Kasumi-1 (cell line): ENCODE data around the gene HOXA10.

Source experiments
- DNase-seq, 2 experiments: peaks; one replicate each; lab custom pipeline; 2025; lab: John Stamatoyannopoulos, UW

Gene HOXA10

DNA sequence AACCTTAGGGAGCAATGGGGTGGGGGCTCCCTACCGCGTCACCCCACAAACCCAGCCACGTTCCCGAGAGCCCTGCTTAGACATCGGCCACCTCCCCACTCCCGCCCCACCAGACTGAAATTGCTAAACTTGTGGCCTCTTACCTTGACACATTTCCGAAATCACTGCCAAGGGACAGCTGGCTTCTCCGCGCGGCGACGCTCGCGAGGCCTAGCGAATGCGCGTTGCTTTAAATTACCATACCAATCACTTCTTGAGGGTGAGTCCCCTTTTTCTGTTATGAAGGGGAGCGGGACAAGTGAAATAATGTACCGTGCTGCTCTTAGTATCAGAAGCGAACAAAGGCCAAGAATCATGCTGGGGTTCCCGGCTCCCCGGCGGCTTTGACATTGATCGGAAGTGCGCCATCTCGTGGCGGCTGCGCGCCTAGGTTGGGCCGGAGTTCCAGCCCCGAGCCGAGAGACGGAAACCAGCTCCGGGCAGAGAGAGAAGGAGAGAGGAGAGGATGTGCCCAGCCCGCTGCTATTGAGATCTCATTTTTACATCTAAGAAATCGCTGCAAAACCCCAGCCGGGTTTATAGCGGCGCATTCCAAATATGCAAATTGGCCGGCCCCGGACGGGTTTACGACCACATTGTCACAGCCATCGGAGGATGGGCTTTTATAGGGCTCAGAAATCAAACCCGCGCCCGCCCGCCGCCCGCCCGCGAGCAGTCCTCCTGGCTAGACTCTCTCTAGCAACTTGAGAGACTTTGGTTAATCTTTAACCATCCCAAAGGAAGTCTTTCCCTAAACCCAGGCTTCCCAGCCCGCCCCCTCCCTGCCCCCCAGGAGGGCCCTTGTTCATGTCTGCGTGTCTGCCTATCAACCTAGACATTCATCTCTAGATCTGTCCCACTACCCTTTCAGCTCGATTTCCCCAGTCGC lies 5.6 kb upstream of the HOXA10 start:
- peak; percentile 76 to 92 for DNase-seq

DNA sequence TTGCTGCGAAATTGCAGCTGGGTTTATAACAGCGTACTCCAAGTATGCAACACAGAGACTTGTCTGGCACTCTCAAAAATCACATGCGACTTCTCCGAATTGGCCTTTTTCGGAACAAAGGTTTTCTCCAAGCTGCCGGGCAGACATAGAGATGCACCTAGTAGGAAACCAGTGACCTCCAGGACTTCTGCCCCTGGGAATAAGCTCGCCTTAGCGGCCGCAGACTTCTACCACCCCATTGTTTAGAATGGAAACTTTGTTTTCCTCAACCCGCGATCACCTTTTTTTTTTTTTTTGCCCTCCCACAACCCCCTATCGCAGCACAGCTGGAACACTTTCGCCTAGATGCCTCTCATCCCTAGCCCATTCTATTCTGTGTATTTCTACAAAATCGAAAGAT lies 4.9 kb upstream of the HOXA10 start:
- DNase-seq: no peak

DNA sequence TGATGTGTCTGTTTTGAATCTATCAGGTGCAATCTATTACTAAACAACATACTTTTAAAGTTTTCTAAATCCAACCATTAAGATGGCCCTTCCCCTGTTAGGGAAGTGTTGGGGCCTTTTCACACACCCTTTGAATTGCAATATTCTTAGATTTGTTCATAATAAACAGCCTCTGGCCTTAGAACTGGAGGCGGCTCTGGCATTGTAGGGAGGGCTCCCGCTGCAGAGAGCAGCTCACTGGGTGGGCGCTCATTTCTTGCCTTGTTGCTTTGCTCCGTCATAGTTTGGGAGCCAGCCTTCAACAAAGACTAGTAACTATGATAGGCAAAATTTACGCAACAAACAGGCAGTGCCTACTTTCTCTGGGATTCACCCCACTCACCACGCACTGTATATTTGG lies 4.2 kb upstream of the HOXA10 start:
- DNase-seq: no peak

DNA sequence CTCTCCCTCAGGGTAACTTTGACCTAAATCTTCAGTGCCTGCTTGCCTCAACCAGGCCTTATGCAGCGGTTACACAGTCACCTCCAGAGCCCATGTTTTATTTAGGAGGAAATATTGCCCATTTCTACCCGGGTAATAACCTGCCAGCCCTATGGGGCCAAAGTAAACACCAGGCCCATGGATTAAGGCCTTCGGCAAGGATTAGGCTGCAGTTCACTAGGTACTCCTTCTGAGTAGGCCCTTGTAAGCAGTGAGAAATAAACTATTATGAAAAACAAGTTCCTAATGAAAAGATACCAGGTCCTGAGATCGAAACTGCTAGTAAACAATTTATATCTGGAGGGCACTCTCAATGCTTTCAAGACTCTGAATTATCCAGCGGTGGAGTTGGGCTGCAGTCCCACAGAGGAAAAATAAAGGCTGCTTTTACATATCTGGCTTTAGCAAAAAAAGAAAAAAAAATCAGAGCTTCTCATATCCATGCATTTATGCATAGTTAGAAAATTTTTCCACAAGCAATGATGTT lies 3.7 kb upstream of the HOXA10 start:
- DNase-seq: no peak

DNA sequence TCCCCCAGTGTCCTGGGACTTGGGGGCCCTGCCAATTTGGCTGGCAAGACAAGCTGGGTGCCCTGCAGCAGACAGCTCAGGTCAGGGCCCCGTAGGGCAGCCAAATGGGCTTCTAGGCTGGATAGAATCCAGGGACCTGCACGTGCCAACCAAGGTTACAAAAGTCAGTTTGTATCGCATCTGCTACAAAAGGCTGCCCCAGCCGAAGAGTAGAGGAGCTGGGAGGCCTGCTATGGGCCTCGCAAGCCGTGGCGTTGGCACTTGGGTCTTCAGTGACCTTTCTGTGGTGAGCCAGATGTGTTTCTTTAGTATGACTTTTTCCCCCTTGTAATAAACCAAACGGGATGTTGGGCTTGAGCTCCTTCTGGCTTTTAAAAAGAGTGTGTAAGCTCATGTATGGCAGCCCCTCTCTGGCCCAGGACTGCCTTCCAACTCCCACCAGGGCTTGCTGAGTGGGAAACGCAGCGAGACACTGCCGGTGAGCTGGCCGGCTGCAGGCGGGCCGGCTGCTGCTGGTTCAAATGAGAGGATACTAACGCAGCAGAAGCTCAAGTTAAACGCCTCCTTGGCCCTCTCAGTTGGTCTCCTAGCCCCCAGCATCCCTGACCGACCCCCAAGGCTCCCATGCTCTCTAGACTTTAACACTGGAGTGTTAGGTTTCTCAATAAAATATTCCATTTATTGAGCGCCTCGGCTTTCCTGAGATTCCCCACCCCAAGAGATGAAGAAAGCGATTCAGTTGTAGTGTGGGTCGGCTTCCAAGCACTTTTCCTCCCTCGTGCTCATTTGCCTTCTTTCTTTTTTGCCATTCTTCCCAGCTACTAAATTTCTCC lies 3.1 kb upstream of the HOXA10 start:
- no peak for DNase-seq

DNA sequence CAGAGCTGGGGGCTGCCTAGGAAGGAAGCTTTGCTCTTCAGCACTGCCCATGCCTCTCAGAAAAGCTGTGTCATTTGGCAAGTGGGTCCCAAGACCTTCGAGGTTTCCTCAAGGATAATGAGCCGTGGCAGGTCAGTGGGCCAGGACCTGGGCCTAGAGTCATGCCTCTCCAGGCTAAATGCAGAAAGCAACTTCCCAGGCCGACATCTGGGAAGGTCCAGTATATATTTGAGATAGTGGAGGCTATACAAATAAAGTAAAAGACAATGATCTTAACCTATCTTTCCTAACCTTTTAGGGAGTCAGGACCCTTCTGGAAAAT lies 2.4 kb upstream of the HOXA10 start:
- DNase-seq: no peak

DNA sequence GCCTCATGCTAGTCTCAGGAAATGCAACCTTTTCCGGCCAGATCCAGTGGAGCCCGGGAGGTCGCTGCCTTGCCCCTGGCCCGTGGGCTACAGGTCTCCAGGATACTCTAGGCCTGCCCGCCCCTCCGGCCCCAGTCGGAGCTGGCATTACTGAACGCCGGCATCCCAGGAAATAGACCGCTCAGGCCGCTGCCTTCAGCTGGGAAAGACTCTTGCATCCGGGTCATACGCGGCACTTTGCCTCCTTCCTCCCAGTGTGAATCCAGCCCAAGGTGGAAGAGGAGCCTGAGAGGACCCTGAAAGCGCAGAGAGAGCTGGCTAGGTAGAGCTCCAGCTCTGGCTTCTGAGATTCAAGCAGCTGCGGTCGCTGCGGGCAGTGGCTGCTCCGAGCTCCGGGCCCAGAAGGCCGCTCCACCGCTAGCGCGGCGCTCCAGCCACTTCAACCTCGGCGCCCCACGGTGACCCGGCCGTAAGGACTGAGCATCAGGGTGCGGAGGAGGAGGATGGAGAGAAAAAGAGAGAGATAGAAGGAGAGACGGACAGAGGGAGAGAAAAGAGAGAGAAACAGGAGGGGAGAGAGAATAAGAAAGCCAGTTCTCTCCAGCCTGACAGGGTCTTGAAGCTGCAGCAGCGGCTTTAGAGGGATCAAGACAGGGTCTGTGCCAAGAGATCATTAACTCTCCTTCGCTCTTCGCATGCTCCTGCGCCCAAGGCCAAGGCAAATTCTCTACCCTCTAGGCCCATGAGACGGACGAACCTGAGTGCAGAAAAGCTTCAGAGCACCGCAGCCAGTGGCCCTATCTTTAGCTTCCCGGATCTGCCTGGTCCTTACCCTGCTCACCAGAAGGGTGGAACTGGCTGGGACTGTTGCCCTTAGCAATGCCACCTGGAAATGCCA lies 1.8 kb upstream of the HOXA10 start:
- DNase-seq: no peak

DNA sequence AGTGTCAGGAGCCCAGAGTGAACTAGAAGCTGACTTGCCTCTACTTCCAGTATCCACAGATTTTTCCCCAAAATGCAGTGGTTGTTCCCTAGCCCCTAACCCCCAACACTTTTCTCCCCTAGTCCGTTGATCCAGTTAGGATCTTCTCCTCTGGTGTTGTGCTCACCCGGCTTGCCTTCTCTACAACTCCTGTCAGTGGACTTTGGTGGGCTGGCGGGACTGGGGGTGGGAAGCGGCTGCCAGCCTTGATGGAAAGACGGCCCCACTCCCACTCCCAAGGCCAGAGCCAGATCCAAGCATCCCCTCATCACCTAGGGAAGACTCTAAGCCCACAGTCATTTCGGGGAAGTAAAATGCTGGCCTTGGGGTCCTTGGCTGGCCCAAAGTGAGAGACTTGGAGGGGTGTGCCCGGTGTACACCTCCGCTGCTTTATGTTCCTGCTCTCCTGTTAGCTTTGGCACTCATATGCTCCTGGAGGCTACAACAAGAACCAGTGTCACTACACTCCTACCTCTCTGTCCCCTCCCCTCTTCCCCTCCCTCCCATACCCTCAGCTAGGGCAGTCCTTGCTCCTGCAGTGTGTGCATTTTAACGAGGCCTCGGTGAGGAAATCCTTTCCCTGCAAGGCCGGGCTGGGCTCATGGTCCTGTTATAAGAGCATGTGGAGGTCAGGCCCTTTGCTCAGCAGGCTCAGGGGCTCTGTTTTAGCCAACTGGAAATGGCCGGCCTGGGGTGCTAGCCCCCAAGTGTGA lies 930 bp upstream of the HOXA10 start:
- DNase-seq: no peak

DNA sequence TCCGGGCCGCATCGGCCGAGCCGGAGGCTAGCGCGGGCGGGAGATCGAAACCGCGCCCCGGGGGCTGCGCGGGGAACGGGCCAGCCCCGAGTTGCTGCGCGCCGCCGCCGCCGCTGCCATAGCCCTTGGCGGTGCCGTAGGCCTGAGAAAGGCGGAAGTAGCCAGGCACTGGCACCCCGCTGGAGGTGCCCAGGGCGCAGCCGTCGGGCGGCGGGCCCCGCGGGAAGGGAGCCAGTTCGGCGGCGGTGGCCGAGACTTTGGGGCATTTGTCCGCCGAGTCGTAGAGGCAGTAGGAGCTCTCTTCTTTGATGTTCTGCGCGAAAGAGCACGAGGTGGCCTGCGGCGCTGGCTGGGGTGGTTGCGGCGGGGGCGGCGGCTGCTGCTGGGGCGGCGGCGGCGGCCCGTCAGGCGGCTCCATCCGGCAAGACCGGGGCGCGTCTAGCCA lies 587 bp downstream of the HOXA10 start:
- DNase-seq: peak; percentile 60 to 70

DNA sequence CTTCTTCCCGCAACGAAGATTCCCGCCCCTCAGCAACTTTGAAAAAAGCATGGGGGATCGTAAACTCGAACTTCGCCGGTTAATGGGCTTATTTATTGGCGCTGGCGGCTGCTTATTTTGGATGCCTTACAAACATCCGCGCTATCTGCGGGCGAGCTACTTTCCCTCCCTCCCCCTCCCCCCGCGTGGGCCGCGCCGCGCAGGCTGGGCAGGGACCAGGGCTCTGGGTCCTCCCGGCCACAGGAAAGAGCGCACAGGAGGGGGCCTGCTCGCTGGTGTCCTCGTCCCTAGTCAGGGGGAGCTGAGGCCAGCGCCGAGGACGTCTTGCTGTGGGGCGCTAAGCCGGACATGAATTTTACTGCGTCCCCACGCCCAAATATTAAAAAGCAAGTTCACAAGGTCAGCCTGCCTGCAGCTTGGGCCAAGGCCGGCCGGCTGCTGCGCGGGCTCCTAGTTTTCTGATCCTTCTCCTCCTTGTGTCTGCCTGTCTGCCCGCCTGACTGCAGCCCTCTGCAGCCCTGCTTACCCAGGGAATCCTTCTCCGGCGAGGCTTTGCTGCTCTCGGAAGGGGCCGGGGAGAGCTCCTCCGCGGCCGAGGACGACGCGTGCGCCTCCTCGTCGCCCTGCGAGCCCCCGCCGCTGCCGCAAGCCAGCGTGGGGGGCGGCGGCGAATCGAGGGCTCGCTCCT lies 1.2 kb downstream of the HOXA10 start:
- peak; percentile 60 to 67 for DNase-seq

DNA sequence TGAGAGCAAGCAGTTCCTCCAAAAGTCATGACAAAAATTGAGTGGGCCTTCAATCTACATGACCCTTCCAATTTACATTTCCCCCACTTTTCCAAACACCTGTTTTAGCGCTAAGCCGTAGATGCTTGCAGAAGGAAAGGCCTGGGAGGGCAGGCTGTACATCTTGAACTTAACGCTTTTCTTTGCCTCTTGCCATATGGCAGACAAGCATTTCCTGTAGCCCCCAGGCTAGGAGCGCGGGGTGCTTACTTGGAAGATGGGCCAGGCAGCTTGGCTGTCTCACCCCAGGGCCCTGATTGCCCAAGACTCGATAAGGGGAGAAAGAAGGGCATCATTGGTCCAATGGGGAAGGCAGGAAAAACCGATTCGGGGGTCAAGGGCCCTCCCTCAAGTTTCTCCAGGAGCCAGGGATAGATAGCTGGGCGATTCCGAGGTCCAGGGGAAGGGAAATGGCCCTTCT lies 1.8 kb downstream of the HOXA10 start:
- DNase-seq: peak; percentile 26 to 48

DNA sequence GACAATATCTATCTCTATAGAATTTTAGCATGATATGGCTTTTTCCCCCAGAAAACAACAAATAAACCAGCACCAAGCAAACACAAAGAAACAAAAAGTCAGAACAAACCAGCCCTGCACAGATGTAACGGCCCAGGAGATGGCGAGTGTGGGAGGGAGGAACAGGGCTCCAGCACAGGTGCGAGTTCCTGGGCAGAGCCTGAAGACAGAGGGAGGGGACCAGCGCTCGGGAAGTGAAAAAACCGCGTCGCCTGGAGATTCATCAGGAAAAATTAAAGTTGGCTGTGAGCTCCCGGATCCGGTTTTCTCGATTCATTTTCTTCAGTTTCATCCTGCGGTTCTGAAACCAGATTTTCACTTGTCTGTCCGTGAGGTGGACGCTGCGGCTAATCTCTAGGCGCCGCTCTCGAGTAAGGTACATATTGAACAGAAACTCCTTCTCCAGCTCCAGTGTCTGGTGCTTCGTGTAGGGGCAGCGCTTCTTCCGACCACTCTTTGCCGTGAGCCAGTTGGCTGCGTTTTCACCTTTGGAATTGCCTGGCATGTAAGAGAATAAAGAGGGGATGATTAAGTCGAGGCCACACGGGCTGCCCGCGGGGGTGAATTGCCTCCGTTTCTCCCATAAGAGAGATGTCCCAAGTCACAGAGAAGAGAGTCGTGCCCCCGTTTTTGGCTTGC lies 2.3 kb downstream of the HOXA10 start:
- peak; percentile 32 to 48 for DNase-seq

DNA sequence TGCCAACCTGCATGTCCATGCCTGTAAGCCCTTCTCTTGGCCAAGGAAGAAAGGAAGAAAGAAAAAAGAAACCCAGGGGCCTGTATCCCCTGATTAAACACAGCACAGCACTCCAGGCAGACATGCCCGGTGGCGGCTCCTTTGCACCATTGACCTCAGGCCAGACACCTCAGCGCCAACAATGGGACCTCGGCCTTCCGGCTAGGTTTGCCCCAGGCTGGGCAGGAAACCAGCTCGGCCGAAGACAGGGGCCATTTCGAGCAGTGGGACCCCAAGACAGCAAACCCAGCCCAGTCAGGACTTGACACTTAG lies 2.8 kb downstream of the HOXA10 start:
- no peak for DNase-seq

DNA sequence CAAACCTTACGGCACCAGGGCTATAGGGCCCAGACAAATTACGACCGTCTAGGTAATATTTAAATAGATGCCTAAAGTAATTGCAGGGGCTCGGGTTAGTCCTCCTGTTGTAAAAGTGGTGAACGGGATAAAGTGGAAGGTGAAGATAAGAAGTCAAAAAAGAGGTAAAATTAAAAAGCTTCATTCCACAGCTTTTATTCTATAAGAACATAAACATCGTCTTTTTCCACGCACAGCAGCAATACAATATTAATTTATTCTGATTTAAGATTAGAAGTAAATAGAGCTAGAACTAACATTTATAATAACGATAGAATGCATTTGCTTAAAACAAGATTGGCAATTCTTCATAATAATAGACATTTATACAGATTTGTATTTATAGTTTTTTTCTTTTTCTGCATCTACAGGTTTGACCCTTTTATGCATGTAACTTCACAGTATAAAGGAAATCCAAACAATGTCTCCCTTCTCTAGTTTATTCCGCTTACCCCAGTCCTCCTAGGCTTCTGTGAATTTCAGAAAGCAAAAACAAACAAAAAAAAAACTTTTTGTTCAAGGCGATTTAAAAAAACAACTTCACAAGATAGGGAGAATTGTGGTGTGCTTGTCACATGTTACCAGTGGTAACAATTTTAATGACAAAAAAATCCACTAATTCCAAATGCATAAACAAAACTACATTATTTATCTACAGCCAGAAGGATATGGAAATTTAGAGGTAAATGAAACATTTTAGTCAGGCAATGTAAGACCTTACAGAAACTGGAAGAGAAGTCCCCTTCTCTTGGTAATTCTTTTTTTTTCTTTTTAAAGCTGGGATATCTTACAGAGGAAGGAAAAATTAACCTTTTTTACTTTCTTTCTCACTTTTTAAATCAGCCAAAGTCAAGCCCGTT lies 3.4 kb downstream of the HOXA10 start:
- DNase-seq: no peak

DNA sequence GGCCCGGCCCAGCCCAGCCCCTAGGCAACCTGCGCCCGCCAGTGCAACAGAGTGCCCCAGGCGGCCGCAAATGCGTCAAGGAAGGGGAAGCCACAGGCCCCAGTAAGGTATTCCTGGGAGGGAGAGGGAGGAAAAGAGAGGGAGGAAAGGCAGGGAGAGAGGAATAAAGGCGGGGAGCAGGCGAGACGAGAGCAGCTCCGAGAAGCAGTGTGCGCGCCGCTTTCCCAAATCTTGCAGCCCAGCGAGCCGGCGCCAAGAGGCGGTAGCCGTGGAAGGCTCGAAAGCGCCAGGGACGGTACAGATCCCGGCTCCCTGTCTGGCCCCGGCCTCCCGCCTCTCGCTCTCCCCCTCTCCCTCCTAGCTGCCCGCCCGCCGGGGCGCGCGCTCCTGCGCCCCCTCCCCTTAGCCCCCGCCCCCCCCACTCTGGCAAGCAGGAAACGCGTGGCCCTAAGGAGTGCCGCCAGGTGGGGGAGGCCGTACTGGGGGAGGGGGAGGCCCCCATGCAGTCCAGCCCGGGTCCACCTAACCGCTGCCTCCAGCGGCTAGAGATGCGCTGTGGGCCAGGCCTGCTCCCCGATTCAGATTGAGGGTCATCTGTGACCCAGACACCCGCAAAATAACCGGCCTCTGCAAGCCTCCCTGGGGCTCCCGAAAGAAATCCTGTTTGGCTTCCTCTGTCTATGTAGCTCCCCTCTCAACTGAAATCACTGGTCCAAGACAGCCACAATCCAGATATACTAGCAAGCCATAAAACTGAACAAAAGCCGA lies 4.3 kb downstream of the HOXA10 start:
- DNase-seq: no peak

DNA sequence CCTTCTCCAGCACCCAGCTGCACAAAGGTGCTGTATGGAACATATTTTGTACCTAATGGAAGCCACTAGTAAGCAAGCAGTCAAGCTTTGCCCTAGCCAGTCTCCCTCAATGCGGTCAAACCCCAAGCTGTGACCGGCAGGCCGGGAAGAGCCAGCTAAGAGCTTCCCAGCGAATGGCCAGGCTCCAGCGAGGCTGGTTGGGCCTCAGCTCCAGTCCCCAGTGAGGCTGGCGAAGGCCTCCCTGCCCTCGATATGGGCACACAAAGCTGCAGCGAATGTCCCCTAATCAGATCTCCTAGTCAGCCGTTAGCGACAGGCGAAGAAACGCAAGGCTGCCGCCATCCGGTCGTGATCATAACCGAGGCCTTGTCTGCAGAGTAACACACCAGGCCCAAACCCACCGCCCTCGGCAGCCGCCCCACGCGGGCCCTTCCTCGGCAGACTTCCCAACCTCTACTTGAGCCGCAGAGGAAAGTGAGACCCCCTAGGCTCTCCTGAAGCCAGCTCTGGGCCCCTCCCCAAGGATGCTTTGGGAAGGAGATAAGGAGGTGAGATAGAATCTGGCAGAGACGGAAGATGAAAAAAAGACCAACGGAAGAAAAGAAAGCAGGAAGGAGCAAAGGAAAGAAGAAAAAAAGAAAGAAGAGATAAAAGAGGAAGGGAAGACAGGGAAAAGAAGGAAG lies 5.7 kb downstream of the HOXA10 start:
- no peak for DNase-seq

DNA sequence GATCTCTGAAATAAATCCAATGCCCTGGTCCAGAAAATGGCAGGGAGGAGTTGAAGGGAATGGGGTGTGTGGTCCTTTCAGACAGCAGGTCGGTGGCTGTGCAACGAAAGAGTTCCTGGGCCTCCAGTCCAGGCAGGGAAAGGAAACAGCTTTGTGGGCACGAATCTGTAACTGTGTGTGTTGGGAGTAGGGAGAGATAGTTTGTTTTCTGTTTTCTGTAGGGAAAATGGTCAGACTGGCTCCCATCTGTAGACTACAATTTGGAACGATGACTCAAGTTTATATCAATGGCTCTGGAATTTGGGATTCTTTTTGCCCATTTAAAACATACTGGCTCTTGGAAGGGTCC lies 6.2 kb downstream of the HOXA10 start:
- no peak for DNase-seq
